ENCODE results near the gene CFAP91. TPM values are rescaled to one million over a fixed set of nuclear protein-coding genes. Genes with fewer than 3 reads are reported as not detected.

The CFAP91 gene
- total RNA-seq, 1 experiment from 2014 or later, result 1.5 TPM

GRCh38 chr3:119729996-119730395, 27.2 kb downstream of the CFAP91 start:
- Mint-ChIP-seq H3K27me3 (ENCODE audit: unreplicated experiment) (no peaks in the 10 kb centered on the region), H3K4me3 (ENCODE audit: low read depth, unreplicated experiment) (no peak overlapping the region), H3K9me3 (ENCODE audit: low read depth, unreplicated experiment) (no peaks in the 10 kb centered on the region), H3K4me1 (ENCODE audit: low read depth, unreplicated experiment) (no peaks in the 10 kb centered on the region), H3K27ac (ENCODE audit: unreplicated experiment) (no peak overlapping the region), H3K36me3 (ENCODE audit: insufficient read depth, unreplicated experiment) (no peaks in the 10 kb centered on the region)
- no peak for TF ChIP-seq CTCF (IDR thresholded peaks at IDR 0.05; ENCODE audit: unreplicated experiment)
- no TSS peak for BruUV-seq (replicated peaks)
- intact Hi-C loops (cut with micrococcal nuclease; ENCODE audit: unreplicated experiment), result no loop called here
- DNase-seq, result no peak
- CTCF ChIA-PET, result no interaction called here

- CTCF ChIA-PET, result no interaction called here
- no peak overlapping the region for H3K27ac Mint-ChIP-seq (ENCODE audit: unreplicated experiment)
- no peak overlapping the region for H3K4me3 Mint-ChIP-seq (ENCODE audit: low read depth, unreplicated experiment)
- no peaks in the 10 kb centered on the region for H3K27me3 Mint-ChIP-seq (ENCODE audit: unreplicated experiment)
- BruUV-seq (replicated peaks), result no TSS peak
- intact Hi-C loops (cut with micrococcal nuclease; ENCODE audit: unreplicated experiment), result no loop called here
- no peaks in the 10 kb centered on the region for H3K4me1 Mint-ChIP-seq (ENCODE audit: low read depth, unreplicated experiment)
- DNase-seq, result no peak
- no peaks in the 10 kb centered on the region for H3K9me3 Mint-ChIP-seq (ENCODE audit: low read depth, unreplicated experiment)
- no peak for TF ChIP-seq CTCF (IDR thresholded peaks at IDR 0.05; ENCODE audit: unreplicated experiment)
- H3K36me3 Mint-ChIP-seq (ENCODE audit: insufficient read depth, unreplicated experiment), result no peaks in the 10 kb centered on the region
These were observed 28.9 kb downstream of the CFAP91 start for GRCh38 chr3:119731560-119732343.

- no peak for TF ChIP-seq CTCF (IDR thresholded peaks at IDR 0.05; ENCODE audit: unreplicated experiment)
- H3K27ac Mint-ChIP-seq (ENCODE audit: unreplicated experiment), result no peak overlapping the region
- BruUV-seq (replicated peaks), result no TSS peak
- no peak for DNase-seq
- intact Hi-C loops (cut with micrococcal nuclease; ENCODE audit: unreplicated experiment), result no loop called here
- no peaks in the 10 kb centered on the region for H3K27me3 Mint-ChIP-seq (ENCODE audit: unreplicated experiment)
- CTCF ChIA-PET, result no interaction called here
- H3K4me1 Mint-ChIP-seq (ENCODE audit: low read depth, unreplicated experiment), result no peaks in the 10 kb centered on the region
- H3K9me3 Mint-ChIP-seq (ENCODE audit: low read depth, unreplicated experiment), result no peaks in the 10 kb centered on the region
- no peaks in the 10 kb centered on the region for H3K36me3 Mint-ChIP-seq (ENCODE audit: insufficient read depth, unreplicated experiment)
- H3K4me3 Mint-ChIP-seq (ENCODE audit: low read depth, unreplicated experiment), result no peak overlapping the region
These were observed 31.0 kb downstream of the CFAP91 start for GRCh38 chr3:119733812-119734211.

GRCh38 chr3:119738741-119739140, 35.9 kb downstream of the CFAP91 start:
- H3K4me1 Mint-ChIP-seq (ENCODE audit: low read depth, unreplicated experiment), result no peaks in the 10 kb centered on the region
- CTCF ChIA-PET, result no interaction called here
- no peak overlapping the region for H3K27ac Mint-ChIP-seq (ENCODE audit: unreplicated experiment)
- no peak overlapping the region for H3K4me3 Mint-ChIP-seq (ENCODE audit: low read depth, unreplicated experiment)
- intact Hi-C loops (cut with micrococcal nuclease; ENCODE audit: unreplicated experiment), result no loop called here
- no peak for TF ChIP-seq CTCF (IDR thresholded peaks at IDR 0.05; ENCODE audit: unreplicated experiment)
- H3K27me3 Mint-ChIP-seq (ENCODE audit: unreplicated experiment), result no peaks in the 10 kb centered on the region
- H3K9me3 Mint-ChIP-seq (ENCODE audit: low read depth, unreplicated experiment), result no peaks in the 10 kb centered on the region
- no peaks in the 10 kb centered on the region for H3K36me3 Mint-ChIP-seq (ENCODE audit: insufficient read depth, unreplicated experiment)
- no TSS peak for BruUV-seq (replicated peaks)
- DNase-seq, result no peak
